OCI-LY7 (cell line): Measurements from ENCODE around the gene ENPP7. TPM values are rescaled to one million over a fixed set of nuclear protein-coding genes. Genes with fewer than 3 reads are reported as not detected.

ENCODE experiments used
- BruUV-seq: library from RNA; stranded (reverse); fragments of 400-500 nt; replicated peaks from 2 replicates; lab custom pipeline; 2021; lab: Mats Ljungman, UMichigan
- CTCF ChIA-PET: fragments of 300-600 bp; sonication (Branson Sonifier 250); formaldehyde crosslinking; loops from one replicate; lab custom pipeline; 2022; ENCODE audit warnings: antibody characterized with exemption; ENCODE audit not compliant: unreplicated experiment; lab: Charles Lee
- POLR2A ChIA-PET: fragments of 300-600 bp; sonication (Branson Sonifier 250); formaldehyde crosslinking; loops from one replicate; lab custom pipeline; 2022; ENCODE audit warnings: antibody characterized with exemption; lab: Charles Lee
- DNase-seq: peaks from one replicate; pipeline ENCODE4 v3.0.0-alpha.2; 2015; ENCODE audit warnings: low spot score
- H2AFZ ChIP-seq: fragments of 200-600 bp; sonication (generic), shearing (Covaris generic); 2 replicates; pipeline ENCODE4 v1.6.1; 2014; ENCODE audit warnings: mild to moderate bottlenecking, antibody characterized with exemption, low read length, moderate library complexity
- H3K27ac ChIP-seq: fragments of 200-600 bp; sonication (generic); 2 replicates; pipeline ENCODE4 v1.5.1; 2014; ENCODE audit warnings: mixed run types, low read depth, mild to moderate bottlenecking, moderate library complexity, low read length, inconsistent platforms; ENCODE audit not compliant: poor library complexity, severe bottlenecking
- H3K36me3 ChIP-seq: fragments of 200-600 bp; sonication (generic); 2 replicates; pipeline ENCODE4 v1.6.1; 2014; ENCODE audit warnings: mild to moderate bottlenecking, antibody characterized with exemption, low read length, moderate library complexity, mixed read lengths; ENCODE audit not compliant: insufficient read depth
- H3K4me1 ChIP-seq: fragments of 200-600 bp; sonication (generic); 2 replicates; pipeline ENCODE4 v1.5.1; 2014; ENCODE audit warnings: mild to moderate bottlenecking, low read length; ENCODE audit not compliant: insufficient read depth, poor library complexity, severe bottlenecking
- H3K4me2 ChIP-seq: fragments of 200-600 bp; sonication (generic); 2 replicates; pipeline ENCODE4 v1.6.1; 2014; ENCODE audit warnings: mild to moderate bottlenecking, low read length
- H3K4me3 ChIP-seq: fragments of 200-600 bp; sonication (generic); 2 replicates; pipeline ENCODE4 v1.5.1; 2014; ENCODE audit warnings: mild to moderate bottlenecking, low read depth, low read length; ENCODE audit not compliant: poor library complexity, severe bottlenecking
- H3K79me2 ChIP-seq: fragments of 200-600 bp; sonication (generic); 2 replicates; pipeline ENCODE4 v1.6.1; 2016; ENCODE audit warnings: low read depth, mild to moderate bottlenecking, low read length, moderate library complexity, mixed read lengths; ENCODE audit not compliant: insufficient read depth
- H3K9me2 ChIP-seq: fragments of 200-600 bp; sonication (generic); 2 replicates; pipeline ENCODE4 v1.6.1; 2016; ENCODE audit warnings: mild to moderate bottlenecking, low read length, mixed read lengths; ENCODE audit not compliant: insufficient read depth
- H3K9me3 ChIP-seq: fragments of 200-600 bp; sonication (generic); 2 replicates; pipeline ENCODE4 v1.6.1; 2014; ENCODE audit warnings: mild to moderate bottlenecking, mixed run types, low read length, mixed read lengths
- H4K20me1 ChIP-seq: fragments of 200-600 bp; sonication (generic); 2 replicates; pipeline ENCODE4 v1.6.1; 2014; ENCODE audit warnings: mild to moderate bottlenecking, antibody characterized with exemption, low read length, moderate library complexity, mixed read lengths; ENCODE audit not compliant: insufficient read depth
- EZH2phosphoT487 ChIP-seq: fragments of 200-600 bp; sonication (generic); IDR thresholded peaks from 2 replicates; pipeline ENCODE4 v1.6.1; 2018; ENCODE audit warnings: low read depth, borderline replicate concordance, mild to moderate bottlenecking, mixed run types, antibody characterized with exemption, low read length, moderate library complexity, mixed read lengths
- intact Hi-C: fragments of 100-400 bp; cut with micrococcal nuclease; formaldehyde crosslinking; loops from one replicate; pipeline ENCODE4 v1.10.0; 2022; ENCODE audit not compliant: unreplicated experiment
- total RNA-seq, 2 experiments: library from RNA; depleted of rRNA in 1 of 2; stranded (reverse); fragments of >200 nt in 1 of 2; shearing (Covaris generic) in 1 of 2; gene quantifications; 2 replicates each; pipeline ENCODE4 v1.2.3, GENCODE V29; 2014 to 2022
- TF ChIP-seq, protein P1 (sequence below): fragments of 200-600 bp; sonication (generic); conservative IDR thresholded peaks from 2 replicates; pipeline ENCODE4 v1.5.1; 2014; ENCODE audit warnings: mild to moderate bottlenecking, antibody characterized with exemption, low read length, moderate library complexity, mixed read lengths

Gene ENPP7
- total RNA-seq, 2 experiments from 2014 or later: 0.28 to 0.42 TPM

DNA sequence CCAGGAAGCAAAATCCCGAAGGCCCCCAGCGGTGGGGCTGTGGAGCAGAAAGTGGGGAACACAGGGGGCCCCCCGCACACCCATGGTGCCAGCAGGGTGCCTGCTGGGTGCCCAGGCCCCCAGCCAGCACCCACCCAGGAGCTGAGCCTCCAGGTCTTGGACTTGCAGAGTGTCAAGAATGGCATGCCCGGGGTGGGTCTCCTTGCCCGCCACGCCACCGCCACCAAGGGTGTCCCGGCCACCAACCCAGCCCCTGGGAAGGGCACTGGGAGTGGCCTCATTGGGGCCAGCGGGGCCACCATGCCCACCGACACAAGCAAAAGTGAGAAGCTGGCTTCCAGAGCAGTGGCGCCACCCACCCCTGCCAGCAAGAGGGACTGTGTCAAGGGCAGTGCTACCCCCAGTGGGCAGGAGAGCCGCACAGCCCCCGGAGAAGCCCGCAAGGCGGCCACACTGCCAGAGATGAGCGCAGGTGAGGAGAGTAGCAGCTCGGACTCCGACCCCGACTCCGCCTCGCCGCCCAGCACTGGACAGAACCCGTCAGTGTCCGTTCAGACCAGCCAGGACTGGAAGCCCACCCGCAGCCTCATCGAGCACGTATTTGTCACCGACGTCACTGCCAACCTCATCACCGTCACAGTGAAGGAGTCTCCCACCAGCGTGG is 53.7 kb downstream of the ENPP7 start:
- no TSS peak for BruUV-seq
- POLR2A ChIA-PET: no interaction called here
- no peaks in the 10 kb centered on the region for H3K9me2 ChIP-seq
- H2AFZ ChIP-seq: no peak overlapping the region
- TF ChIP-seq, protein P1, sequence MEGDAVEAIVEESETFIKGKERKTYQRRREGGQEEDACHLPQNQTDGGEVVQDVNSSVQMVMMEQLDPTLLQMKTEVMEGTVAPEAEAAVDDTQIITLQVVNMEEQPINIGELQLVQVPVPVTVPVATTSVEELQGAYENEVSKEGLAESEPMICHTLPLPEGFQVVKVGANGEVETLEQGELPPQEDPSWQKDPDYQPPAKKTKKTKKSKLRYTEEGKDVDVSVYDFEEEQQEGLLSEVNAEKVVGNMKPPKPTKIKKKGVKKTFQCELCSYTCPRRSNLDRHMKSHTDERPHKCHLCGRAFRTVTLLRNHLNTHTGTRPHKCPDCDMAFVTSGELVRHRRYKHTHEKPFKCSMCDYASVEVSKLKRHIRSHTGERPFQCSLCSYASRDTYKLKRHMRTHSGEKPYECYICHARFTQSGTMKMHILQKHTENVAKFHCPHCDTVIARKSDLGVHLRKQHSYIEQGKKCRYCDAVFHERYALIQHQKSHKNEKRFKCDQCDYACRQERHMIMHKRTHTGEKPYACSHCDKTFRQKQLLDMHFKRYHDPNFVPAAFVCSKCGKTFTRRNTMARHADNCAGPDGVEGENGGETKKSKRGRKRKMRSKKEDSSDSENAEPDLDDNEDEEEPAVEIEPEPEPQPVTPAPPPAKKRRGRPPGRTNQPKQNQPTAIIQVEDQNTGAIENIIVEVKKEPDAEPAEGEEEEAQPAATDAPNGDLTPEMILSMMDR: no peak
- TF ChIP-seq EZH2phosphoT487: no peak
- CTCF ChIA-PET: no interaction called here
- H3K4me2 ChIP-seq: no peak overlapping the region
- H3K4me3 ChIP-seq: no peak overlapping the region
- peaks cover 18% of the 10 kb centered on the region for H3K36me3 ChIP-seq
- no peaks in the 10 kb centered on the region for H3K79me2 ChIP-seq
- no peaks in the 10 kb centered on the region for H3K9me3 ChIP-seq
- DNase-seq: no peak
- intact Hi-C loops: no loop called here
- H4K20me1 ChIP-seq: peaks cover 4% of the 10 kb centered on the region; the same call in 1 of the 2 replicates
- peaks cover 19% of the 10 kb centered on the region for H3K4me1 ChIP-seq
- no peak overlapping the region for H3K27ac ChIP-seq

DNA sequence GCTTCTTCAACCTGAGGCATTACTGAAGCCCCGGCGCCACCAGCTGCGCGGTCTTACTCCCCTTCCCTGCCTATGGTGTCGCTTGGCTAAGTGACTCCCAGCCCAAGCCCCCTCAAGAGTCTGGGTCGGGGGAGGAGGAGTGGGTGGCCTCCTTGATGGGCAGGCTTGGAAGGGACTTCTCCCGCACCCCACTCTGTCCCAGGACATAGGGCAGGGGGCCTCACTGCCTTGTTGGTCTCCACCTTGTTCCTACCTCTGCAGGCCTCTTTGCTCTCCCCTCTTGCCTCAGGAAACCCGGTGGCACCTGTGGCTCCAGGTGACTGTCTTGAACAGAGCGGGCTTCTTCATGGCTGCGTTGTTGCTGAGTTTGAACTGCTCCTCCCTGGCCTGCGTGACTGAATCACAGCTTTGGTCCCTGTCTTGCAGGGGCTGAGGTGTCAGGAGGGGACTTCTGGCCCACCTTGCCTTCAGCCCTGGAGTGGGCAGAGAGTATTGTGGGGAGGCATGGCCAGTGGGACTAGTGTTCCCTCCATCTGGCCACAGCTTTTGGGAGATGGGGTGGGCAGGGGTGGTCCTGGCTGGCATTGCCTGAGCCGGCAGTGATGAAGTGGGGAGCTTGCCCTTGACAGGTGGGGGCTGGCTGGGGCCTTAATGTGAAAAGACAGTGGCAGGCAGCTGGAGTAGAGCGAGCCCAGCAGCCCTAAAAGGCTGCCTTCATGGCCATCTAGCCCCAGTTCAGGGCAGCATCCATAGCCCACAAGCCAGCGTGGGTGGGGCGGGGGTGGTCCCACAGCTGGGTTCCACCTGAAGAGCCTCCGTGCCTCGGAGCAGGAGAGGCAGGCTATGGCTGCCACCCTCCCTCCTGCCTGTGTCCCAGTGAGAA is 54.5 kb downstream of the ENPP7 start:
- Histone ChIP-seq H3K4me2 (no peak overlapping the region), H3K79me2 (no peaks in the 10 kb centered on the region), H4K20me1 (no peaks in the 10 kb centered on the region), H3K4me3 (no peak overlapping the region), H3K9me2 (no peaks in the 10 kb centered on the region), H3K36me3 (0 out of 2 replicates have a peak, but pooled peaks cover 11% of the 10 kb centered on the region), H3K27ac (no peak overlapping the region), H2AFZ (no peak overlapping the region), H3K9me3 (no peaks in the 10 kb centered on the region), H3K4me1 (peaks cover 15% of the 10 kb centered on the region)
- ChIA-PET POLR2A (no interaction called here), CTCF (no interaction called here)
- BruUV-seq: no TSS peak
- intact Hi-C loops: no loop called here
- no peak for TF ChIP-seq EZH2phosphoT487
- TF ChIP-seq, protein P1: no peak
- DNase-seq: no peak
